ENCODE data around the gene TAP1. TPM values are rescaled to one million over a fixed set of nuclear protein-coding genes. Genes with fewer than 3 reads are reported as not detected.
A peak's percentile ranks its signal among the peaks of the same experiment; 100 is the strongest.

TAP1 gene
- total RNA-seq, 2 donors from 2014 or later, result 16.8 to 27.5 TPM

DNA sequence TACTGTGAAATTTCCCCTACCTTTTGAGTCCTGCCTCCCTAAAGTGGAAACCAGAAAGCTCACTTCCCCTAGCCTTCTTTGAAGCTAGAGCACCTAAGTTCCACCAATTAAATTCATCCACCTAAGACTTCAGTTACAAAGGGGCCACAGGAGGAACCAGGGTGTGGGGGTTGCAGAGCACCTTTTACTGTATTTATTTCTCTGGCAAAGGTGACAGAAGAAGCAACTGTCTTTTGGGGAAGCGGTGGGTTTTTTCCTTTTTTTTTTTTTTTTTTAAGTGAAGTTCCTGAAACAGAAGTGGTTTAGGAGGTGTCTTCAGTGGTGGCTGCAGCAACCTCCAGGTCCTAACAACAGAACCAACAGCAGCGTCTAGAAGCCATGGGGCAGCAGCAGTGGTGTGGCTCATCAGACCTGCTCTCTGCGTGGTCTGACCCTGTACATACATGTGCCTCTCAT, 13.5 kb upstream of the TAP1 start:
- ATAC-seq, result no peak
- no peak for DNase-seq
- intact Hi-C loops (cut with DNase I), result loop anchor here in 1 of 2 donors (1.0 to 5.0 kb wide), 3 partner anchors 29 to 455 kb away; partner anchors contain the start of gene TAP2

DNA sequence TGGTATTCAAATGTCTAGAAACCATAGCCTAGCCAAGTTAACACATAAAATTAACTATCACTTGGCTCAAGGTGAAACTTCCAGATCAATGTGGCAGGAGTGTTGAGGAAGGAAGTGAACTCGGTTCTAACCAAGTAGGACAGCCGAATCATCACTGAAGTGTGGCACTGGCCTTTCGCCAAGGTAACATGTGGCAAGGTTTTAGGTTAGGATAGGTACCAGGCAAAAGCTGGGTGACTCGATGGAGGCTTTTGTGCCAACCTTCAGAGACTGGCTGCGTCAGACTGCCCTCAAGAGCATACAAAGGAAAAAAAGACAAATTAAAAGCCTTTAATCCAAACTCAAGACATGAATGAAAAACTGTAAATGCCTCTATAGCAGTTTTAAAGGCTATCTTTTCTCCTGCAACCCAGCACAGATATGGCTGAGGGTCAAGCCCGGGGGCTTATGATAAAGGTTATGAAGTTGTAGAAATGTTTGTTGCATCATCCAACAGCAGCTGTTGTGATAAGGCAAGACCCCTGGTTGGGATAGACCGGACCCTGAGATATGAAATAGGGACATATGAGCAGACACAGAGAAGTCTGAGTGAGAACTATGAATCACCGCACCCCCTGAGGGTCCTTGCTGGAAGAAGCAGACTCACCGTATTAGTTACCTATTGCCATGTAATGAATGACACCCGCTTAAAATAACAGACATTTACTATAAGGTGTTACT, 12.4 kb upstream of the TAP1 start:
- ATAC-seq, result no peak
- no peak for DNase-seq
- intact Hi-C loops (cut with DNase I), result loop anchor here in 1 of 2 donors (5.0 kb wide), 2 partner anchors 39 to 454 kb away; no protein-coding TSS in a partner anchor

GRCh38 chr6:32862725-32863124, 9.2 kb upstream of the TAP1 start:
- intact Hi-C loops (cut with DNase I), result no loop called here
- no peak for ATAC-seq
- DNase-seq, result no peak

DNA sequence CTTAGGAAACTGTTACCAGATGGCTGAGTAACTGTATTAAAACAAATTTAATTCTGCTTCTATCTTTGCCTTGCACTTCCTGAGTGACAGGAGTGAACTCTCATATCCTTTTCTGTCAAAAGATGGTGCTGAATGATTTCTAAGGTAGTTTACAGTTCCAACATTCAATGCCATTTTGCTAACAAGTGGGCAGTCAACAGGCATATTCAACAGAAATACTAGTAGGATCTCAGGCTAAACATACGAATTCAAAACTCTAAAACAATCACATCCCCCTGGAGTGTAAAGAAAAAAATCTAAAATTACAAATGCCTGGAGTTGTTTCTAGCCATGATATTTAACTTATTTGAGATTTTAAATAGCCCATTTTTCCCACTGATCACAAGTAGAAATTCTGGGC, 7.2 kb upstream of the TAP1 start:
- DNase-seq (no peak), ATAC-seq (no peak)
- intact Hi-C loops (cut with DNase I), result no loop called here

GRCh38 chr6:32858194-32858593, 4.7 kb upstream of the TAP1 start:
- intact Hi-C loops (cut with DNase I), result no loop called here
- ATAC-seq (no peak), DNase-seq (no peak)

GRCh38 chr6:32857156-32857891, 3.8 kb upstream of the TAP1 start:
- no peak for ATAC-seq
- intact Hi-C loops (cut with DNase I), result no loop called here
- no peak for DNase-seq

GRCh38 chr6:32855467-32856174, 2.1 kb upstream of the TAP1 start:
- DNase-seq (no peak), ATAC-seq (no peak)
- intact Hi-C loops (cut with DNase I), result no loop called here

GRCh38 chr6:32854376-32855178, 1.1 kb upstream of the TAP1 start:
- ATAC-seq, result peak; percentile 21 to 40
- DNase-seq, result peak; percentile 42
- intact Hi-C loops (cut with DNase I), result no loop called here

DNA sequence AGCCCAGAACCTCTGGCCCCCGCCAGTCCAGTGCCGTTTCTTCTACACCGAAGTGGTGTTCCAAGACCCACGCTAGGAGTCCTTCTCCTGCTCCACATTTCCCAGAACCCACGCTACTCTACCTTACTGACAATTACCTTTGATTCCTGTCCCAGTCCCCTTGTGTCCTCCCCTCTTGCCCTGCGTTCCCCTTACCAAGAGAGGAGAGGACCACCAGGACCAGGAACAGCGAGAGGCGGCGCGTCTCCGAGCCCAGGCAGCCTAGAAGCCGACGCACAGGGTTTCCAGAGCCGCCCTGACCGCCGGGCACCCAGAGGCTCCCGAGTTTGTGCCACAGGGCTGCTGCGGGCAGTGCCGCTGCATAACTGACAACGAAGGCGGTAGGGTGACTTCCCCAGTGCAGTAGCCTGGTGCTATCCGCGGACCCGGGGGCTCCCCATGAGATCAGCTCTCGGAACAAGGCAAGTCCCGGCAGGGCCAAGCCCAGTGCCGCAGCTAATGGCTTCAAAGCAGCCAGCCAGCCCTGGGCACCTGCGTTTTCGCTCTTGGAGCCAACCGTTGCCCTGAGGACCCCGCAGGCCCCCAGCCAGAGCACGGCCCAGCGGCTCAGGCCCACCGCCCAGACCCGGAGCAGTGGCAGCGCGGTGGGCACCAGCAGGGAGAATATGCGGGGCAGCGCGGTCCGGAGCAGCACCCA, 512 bp downstream of the TAP1 start:
- DNase-seq (no peak), ATAC-seq (peak; percentile 35 to 45)
- intact Hi-C loops (cut with DNase I), result no loop called here

GRCh38 chr6:32852018-32852843, 1.3 kb downstream of the TAP1 start:
- intact Hi-C loops (cut with DNase I), result no loop called here
- DNase-seq (peak; percentile 65), ATAC-seq (peak in 1 of 2 donors; percentile 3)

- ATAC-seq (no peak), DNase-seq (no peak)
- intact Hi-C loops (cut with DNase I), result no loop called here
Measured at GRCh38 chr6:32851025-32851424, 2.5 kb downstream of the TAP1 start.

GRCh38 chr6:32849126-32849525, 4.4 kb downstream of the TAP1 start:
- ATAC-seq (no peak), DNase-seq (no peak)

GRCh38 chr6:32847795-32848194, 5.7 kb downstream of the TAP1 start:
- intact Hi-C loops (cut with DNase I), result no loop called here
- DNase-seq (no peak), ATAC-seq (no peak)

More at GRCh38 chr6:32849126-32849525, 4.4 kb downstream of the TAP1 start:
- intact Hi-C loops (cut with DNase I), result no loop called here

GRCh38 chr6:32847004-32847403, 6.5 kb downstream of the TAP1 start:
- DNase-seq (no peak), ATAC-seq (no peak)
- intact Hi-C loops (cut with DNase I), result no loop called here

DNA sequence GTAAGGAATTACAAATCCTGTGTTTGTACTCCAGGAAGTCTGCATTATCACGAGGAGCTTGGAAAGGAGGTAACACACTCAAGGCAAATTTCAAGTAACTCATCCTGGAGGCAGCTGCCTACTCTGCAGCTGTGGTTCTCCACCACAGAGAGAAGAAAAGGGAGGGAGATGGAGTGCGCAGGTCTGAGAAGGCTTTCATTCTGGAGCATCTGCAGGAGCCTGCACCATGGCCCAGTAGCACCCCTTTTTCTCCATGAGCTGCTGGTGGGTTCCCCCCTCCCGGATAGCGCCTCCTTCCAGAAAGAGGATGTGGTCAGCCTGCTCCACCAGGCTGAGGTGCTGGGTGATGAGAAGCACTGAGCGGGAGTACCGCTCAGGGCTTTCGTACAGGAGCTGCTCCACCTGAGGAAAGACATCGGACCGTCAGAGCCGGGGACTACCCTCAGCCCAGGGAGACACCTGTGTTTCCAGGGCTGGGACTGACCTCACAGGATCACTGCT, 8.1 kb downstream of the TAP1 start:
- no peak for DNase-seq

GRCh38 chr6:32844839-32845383, 8.6 kb downstream of the TAP1 start:
- DNase-seq, result no peak
- intact Hi-C loops (cut with DNase I), result no loop called here
- ATAC-seq, result no peak

More for the DNA sequence above, 8.1 kb downstream of the TAP1 start:
- intact Hi-C loops (cut with DNase I), result no loop called here
- ATAC-seq, result no peak
